Stimulated activated CD4-positive, alpha-beta T cell treated with anti-CD3 and anti-CD28 coated beads, Interleukin-12 subunit alpha, Interleukin-12 subunit beta, amount 100 ng/mL, for 48 hours (primary cell): ENCODE measurements around the gene AKNAD1.
"Not testable (repeated sequence)": the region's sequence is repeated elsewhere in the genome, so short reads cannot be mapped to it uniquely, and the experiment has no call there.

Experiments used
- DNase-seq, 3 donors: peaks; one replicate each; pipeline ENCODE4 v3.0.0-alpha.2; 2020; ENCODE audit warnings: low read depth in 2 of 3, low spot score in 1 of 3

The AKNAD1 gene

DNA sequence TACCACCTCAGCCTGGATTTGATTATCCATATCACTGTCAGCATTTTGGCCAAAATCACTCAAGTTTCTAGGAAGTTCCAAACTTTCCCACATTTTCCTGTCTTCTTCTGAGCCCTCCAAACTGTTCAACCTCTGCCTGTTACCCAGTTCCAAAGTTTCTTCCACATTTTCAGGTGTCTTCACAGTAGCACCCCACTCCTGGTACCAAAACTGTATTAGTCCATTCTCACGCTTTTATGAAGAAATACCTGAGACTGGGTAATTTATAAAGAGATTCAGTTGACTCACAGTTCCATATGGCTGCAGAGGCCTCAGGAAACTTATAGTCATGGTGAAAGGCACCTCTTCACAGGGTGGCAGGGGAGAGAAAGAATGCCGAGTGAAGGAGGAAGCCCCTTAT lies 71.0 kb downstream of the AKNAD1 start:
- no peak for DNase-seq

- DNase-seq, result no peak
Measured at GRCh38 chr1:108785264-108785663, 71.6 kb downstream of the AKNAD1 start.

GRCh38 chr1:108781575-108781944 lies 75.3 kb downstream of the AKNAD1 start:
- not testable (repeated sequence) for DNase-seq

DNA sequence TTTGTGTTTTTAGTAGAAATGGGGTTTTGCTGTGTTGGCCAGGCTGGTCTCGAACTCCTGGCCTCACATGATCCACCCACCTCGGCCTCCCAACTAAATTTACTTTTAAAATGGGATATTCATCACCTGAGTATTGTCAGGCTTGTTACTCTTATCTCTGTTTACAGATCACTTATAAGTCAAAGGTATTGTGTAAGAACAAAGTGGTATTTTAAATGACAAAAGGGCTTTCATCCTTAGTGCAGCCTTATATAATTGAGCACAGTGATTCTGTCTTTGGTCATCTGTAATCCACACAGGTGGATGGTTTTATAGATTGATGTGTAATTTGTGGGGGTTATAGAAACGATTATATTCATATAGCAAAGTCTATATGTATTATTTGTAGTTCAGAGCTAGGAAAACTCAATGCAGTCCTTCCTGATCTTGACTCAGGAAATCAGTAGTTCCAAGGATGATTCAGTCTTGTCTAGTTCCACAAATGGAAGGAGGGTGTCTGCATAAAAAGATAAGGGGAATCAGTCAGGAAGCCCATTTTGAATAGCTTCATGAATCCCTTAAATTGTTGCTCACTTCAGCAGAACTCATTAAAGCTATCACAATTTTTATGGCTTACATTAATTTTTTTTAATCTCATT lies 75.8 kb downstream of the AKNAD1 start:
- DNase-seq, result no peak

DNA sequence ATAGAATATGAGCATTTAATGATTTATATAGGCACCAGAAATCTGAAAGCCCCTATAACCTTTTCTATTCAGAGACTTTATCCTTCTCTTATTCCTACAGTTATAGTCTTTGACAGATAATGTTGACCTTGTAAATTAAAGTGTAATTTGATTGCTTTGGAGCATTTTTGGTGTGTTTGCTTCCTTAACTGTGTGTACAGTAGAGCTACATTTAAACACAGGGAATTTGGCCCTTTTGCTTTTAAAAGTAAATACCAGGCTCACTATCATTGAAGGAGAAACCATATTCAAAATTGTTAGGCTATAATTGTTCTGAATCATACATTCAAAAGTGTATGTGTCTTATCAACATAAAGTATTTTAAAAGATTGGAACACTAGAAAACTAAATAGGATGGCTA lies 77.4 kb downstream of the AKNAD1 start:
- no peak for DNase-seq

- DNase-seq, result no peak
Measured at GRCh38 chr1:108777839-108778238, 79.1 kb downstream of the AKNAD1 start.

- DNase-seq, result no peak
Measured at GRCh38 chr1:108767708-108768107, 89.2 kb downstream of the AKNAD1 start.

DNA sequence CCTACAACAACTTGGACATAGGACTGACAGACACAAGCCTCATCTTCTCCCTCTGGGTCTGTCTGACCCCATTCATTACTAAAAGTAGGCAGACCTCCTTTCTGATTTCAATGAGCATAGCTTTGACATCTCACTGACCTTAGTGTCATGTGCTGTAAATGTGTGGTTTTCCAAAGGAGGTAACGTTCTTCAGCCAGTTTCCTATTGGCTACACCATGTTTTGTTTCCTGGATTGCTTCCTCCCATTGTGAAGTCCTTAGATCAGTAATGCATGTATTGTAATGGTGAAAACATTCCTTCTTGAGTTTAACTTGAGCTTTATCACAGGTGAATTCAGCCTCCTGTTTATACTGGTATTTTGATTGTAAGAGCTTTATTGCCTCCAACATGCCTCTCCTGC lies 89.8 kb downstream of the AKNAD1 start:
- DNase-seq, result no peak
